Activated CD8-positive, alpha-beta memory T cell treated with anti-CD3 and anti-CD28 coated beads, Interleukin-2, amount 10 ng/mL, durations not matched to agents 7 days and 5 days (primary cell): Measurements from ENCODE around the gene SH3BGR. TPM values are rescaled to one million over a fixed set of nuclear protein-coding genes. Genes with fewer than 3 reads are reported as not detected.
A peak's percentile ranks its signal among the peaks of the same experiment; 100 is the strongest.
"Not testable (repeated sequence)": the region's sequence is repeated elsewhere in the genome, so short reads cannot be mapped to it uniquely, and the experiment has no call there.

ENCODE experiments used
- ATAC-seq: fragments of 150-1000 bp; cut with Tn5 transposase; one replicate; pipeline ENCODE4 v1.10.0; 2021; ENCODE audit warnings: moderate library complexity
- CTCF ChIA-PET: fragments of 350-600 bp; sonication (Branson Sonifier 250); formaldehyde crosslinking; loops from one replicate; lab custom pipeline; 2021; ENCODE audit warnings: antibody characterized with exemption; lab: Charles Lee
- DNase-seq: peaks from one replicate; pipeline ENCODE4 v3.0.0-alpha.2; 2020
- H3K27ac Mint-ChIP-seq: one replicate; pipeline ENCODE4 v1.8.0; 2021; ENCODE audit warnings: mild to moderate bottlenecking, mixed read lengths
- H3K27me3 Mint-ChIP-seq: one replicate; pipeline ENCODE4 v1.8.0; 2021; ENCODE audit warnings: mixed read lengths
- H3K36me3 Mint-ChIP-seq: one replicate; pipeline ENCODE4 v1.8.0; 2021; ENCODE audit warnings: mild to moderate bottlenecking, mixed read lengths
- H3K4me1 Mint-ChIP-seq: one replicate; pipeline ENCODE4 v1.8.0; 2021; ENCODE audit warnings: mixed read lengths
- H3K4me3 Mint-ChIP-seq: one replicate; pipeline ENCODE4 v1.8.0; 2021; ENCODE audit warnings: mild to moderate bottlenecking, moderate library complexity, mixed read lengths
- H3K9me3 Mint-ChIP-seq: one replicate; pipeline ENCODE4 v1.8.0; 2022; ENCODE audit warnings: low read depth, mixed read lengths
- total RNA-seq, 2 experiments: library from RNA; stranded (reverse); gene quantifications; one replicate each; pipeline ENCODE4 v1.2.3, GENCODE V29; 2021

Gene SH3BGR
- total RNA-seq = 1 to 10 TPM in 1 of 2 experiments, under 1 TPM in 1; 0.93 to 1.9 TPM

DNA sequence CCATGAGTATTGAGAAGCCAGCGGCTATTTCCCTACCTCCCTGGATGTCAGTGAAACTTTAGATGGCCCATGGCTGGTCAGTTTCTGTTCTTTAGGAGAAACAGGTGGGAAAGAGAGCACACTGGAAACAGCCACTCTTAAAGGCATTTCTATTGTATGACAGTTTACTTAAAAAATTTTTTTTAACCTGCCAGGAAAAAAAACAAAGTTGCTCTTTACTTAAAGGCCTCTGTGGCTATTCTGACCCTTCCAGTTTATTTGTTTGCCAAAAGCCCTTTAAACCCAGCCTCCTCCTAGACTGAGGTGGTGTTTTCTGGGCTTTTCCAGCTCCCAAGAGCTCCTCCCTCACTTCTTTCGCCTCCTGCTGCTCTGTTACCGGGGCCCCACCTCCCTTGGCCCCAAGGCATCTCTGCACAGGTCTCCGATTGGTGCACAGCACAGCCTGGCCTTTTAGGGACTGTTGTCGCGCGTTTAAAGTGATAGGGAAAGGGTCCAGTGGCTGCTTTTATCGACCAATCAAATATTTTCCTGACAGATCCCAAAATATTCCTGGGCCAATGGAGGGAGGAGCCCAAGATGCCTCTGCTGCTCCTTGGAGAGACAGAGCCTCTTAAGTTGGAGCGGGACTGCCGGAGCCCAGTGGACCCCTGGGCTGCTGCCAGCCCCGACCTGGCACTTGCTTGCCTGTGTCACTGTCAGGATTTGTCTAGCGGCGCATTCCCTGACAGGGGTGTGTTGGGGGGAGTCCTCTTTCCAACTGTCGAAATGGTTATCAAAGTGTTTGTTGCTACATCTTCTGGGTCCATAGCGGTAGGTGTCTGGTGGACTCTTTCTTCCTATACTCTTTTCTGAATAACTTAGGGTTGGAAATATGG is at the start of gene SH3BGR:
Gene SH3BGR (plus strand): TSS at position 639 of the 875 bp plus-strand sequence. CDS start 127 bp downstream, at position 766.
- ATAC-seq = no peak
- Mint-ChIP-seq H3K9me3 (no peaks in the 10 kb centered on the region), H3K4me3 (no peak within 1 kb of the TSS), H3K36me3 (no peaks in the 10 kb centered on the region), H3K27me3 (peaks cover 3% of the 10 kb centered on the region), H3K27ac (no peak within 1 kb of the TSS), H3K4me1 (peaks cover 6% of the 10 kb centered on the region)
- DNase-seq = no peak
- CTCF ChIA-PET = no interaction called here

DNA sequence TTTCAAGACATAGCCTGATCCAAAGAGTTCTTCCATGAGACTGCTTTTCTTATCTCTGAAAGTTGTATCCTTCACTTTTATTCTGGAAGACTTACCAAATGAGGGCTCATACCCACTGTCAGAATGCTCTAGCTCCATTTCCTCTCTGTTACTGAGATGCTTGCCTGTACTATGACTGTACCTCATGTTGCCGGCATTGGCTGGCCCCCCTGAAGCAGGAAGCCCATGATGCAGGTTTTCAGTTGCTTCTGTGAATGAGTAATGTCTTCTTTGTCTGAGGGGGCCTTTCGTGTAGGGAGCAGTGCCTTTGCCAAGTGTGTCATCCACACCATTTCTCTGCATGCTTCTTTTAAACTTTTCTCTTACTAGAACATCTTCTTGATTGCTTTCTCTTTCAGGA is 45.7 kb upstream of the SH3BGR start:
- Mint-ChIP-seq H3K9me3 (peaks cover 7% of the 10 kb centered on the region), H3K4me1 (no peaks in the 10 kb centered on the region), H3K27me3 (no peaks in the 10 kb centered on the region), H3K4me3 (no peak overlapping the region), H3K36me3 (peaks cover 26% of the 10 kb centered on the region), H3K27ac (no peak overlapping the region)
- no peak for DNase-seq
- ATAC-seq = no peak
- CTCF ChIA-PET = no interaction called here

GRCh38 chr21:39419204-39419603 is 32.6 kb upstream of the SH3BGR start:
- CTCF ChIA-PET = interaction anchor here (0.5 kb wide), 1 partner anchor 688 kb away, joined by 3 read pairs; no protein-coding TSS in a partner anchor

DNA sequence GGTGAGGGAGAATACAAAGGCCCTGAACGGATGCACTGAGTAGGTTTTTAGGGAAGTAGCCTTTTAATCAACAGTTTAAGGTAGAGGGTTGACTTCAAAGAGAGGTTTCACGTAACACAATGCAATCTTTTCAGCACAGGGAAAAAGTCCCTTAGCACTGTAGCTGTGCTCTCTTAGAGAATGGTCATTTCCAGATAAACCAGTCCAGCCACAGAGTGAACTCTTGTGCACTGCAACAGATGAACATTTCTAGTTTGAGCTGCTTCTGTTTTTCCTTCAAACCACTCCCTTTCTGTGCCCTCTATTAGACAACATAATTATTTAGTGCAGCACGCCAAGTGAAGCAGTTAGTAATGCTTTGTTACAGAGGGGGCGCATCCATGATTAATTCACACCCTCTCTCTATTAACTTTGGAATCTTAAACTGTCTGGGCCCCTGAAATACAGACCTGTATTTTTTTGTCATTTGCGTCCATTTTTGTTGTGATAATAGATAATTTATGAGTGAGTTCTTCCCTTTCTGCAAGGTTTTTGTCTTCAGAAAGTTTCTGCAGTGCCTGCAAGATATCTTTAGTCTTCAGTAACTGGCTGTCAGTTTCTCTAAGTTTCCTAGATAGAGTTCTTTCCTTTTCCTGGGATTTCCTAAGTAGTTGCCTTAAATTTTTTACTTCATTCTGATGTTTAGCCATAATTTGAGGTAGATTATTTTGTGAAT is 29.1 kb upstream of the SH3BGR start:
- no peak overlapping the region for H3K27ac Mint-ChIP-seq
- no peaks in the 10 kb centered on the region for H3K36me3 Mint-ChIP-seq
- ATAC-seq (no peak), DNase-seq (no peak)
- CTCF ChIA-PET = interaction anchor here (1.3 kb wide), 1 partner anchor 19 kb away, joined by 4 read pairs; no protein-coding TSS in a partner anchor
- H3K27me3 Mint-ChIP-seq = no peaks in the 10 kb centered on the region
- H3K4me1 Mint-ChIP-seq = no peaks in the 10 kb centered on the region
- no peak overlapping the region for H3K4me3 Mint-ChIP-seq
- H3K9me3 Mint-ChIP-seq = no peaks in the 10 kb centered on the region

More at GRCh38 chr21:39419204-39419603, 32.6 kb upstream of the SH3BGR start:
- not testable (repeated sequence) for H3K9me3 Mint-ChIP-seq, H3K27me3 Mint-ChIP-seq, H3K4me1 Mint-ChIP-seq, H3K36me3 Mint-ChIP-seq, DNase-seq, ATAC-seq, H3K4me3 Mint-ChIP-seq, H3K27ac Mint-ChIP-seq

DNA sequence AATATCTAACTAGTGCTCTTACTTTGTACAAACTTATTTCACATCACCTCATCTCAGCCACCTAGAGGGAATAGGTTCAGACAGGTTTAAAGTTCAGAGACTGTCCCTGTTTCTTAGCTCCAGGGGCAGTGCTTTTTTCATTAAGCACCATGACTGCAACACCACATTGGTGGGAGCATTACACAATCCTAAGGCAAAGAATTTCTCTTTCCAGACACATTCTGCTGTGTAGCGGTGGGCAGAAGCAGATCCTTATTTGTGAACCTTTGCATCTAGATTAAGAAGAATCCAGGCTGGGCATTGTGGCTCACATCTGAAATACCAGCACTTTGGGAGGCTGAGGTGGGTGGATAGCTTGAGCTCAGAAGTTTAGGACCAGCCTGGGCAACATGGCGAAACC is 22.3 kb upstream of the SH3BGR start:
- CTCF ChIA-PET = no interaction called here

DNA sequence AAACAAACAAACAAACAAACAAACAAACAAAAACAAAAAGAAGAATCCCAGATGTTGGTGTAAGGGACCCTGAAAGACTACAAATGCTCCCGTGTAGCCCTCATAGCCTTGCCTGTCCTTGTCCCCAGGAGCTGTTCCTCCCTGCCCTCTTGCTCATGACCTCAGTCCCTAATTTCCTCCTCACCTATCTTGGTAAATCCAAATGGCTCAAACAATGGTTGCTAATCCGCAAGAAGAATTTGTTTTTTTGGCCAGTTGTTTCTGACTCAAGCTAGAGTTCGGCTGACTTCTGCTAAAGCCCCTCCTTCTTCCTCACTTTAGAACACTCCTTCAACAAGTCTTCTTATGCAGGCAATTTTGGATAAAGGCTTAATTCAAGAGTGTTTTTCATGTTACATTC is 21.8 kb upstream of the SH3BGR start:
- peaks cover 7% of the 10 kb centered on the region for H3K27me3 Mint-ChIP-seq
- H3K9me3 Mint-ChIP-seq = no peaks in the 10 kb centered on the region
- CTCF ChIA-PET = no interaction called here
- ATAC-seq (no peak), DNase-seq (no peak)
- no peak overlapping the region for H3K4me3 Mint-ChIP-seq
- H3K4me1 Mint-ChIP-seq = no peaks in the 10 kb centered on the region
- H3K27ac Mint-ChIP-seq = no peak overlapping the region
- H3K36me3 Mint-ChIP-seq = no peaks in the 10 kb centered on the region

More for the DNA sequence above, 22.3 kb upstream of the SH3BGR start:
- Mint-ChIP-seq H3K27me3 (peaks cover 7% of the 10 kb centered on the region), H3K27ac (no peak overlapping the region), H3K4me3 (no peak overlapping the region), H3K4me1 (no peaks in the 10 kb centered on the region), H3K9me3 (no peaks in the 10 kb centered on the region), H3K36me3 (no peaks in the 10 kb centered on the region)
- DNase-seq (no peak), ATAC-seq (no peak)

GRCh38 chr21:39430457-39430856 is 21.3 kb upstream of the SH3BGR start:
- Mint-ChIP-seq H3K9me3 (no peaks in the 10 kb centered on the region), H3K4me1 (no peaks in the 10 kb centered on the region), H3K36me3 (no peaks in the 10 kb centered on the region), H3K27me3 (peaks cover 7% of the 10 kb centered on the region), H3K4me3 (no peak overlapping the region), H3K27ac (no peak overlapping the region)
- ATAC-seq = no peak
- CTCF ChIA-PET = no interaction called here
- no peak for DNase-seq

DNA sequence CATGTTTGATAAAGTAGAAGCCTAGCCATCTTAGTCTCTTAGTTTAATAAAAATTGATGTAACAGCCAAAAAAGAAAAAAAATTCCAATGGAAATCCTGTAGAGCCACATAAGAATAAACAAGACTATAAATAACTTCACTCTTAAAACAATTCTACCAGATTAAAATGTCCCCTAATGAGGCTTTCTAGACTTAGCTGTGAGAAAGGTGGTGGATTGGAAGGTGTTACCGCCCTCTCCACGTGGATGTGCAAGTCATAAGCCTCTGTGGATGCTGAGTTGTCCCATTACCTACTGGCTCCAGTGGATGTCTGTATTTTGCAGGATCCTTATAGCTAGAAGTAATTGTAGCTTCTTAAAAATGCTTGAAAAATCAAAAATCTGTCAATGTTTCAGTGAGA is 20.8 kb upstream of the SH3BGR start:
- no peak overlapping the region for H3K27ac Mint-ChIP-seq
- no peak overlapping the region for H3K4me3 Mint-ChIP-seq
- CTCF ChIA-PET = no interaction called here
- H3K9me3 Mint-ChIP-seq = no peaks in the 10 kb centered on the region
- no peaks in the 10 kb centered on the region for H3K36me3 Mint-ChIP-seq
- no peak for ATAC-seq
- H3K4me1 Mint-ChIP-seq = no peaks in the 10 kb centered on the region
- no peak for DNase-seq
- H3K27me3 Mint-ChIP-seq = peaks cover 7% of the 10 kb centered on the region

DNA sequence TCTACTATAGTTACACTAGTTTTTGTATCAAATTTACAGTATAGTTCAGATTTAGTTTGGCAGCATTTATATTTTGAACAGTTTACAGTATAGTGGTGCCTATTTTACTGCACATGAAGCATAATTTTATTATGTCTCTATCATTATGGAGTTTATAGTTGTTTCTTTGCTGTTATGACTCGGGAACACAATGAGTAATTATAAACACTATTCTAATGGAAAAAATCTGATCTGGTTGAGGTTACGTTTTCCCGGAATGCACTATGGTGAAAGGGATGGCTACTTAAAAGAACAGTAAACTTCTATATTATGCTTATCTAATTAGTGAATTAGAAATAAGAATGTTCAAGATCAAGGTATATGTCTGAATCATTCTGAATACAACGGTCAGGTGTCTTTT is 16.8 kb upstream of the SH3BGR start:
- no peaks in the 10 kb centered on the region for H3K36me3 Mint-ChIP-seq
- H3K9me3 Mint-ChIP-seq = no peaks in the 10 kb centered on the region
- ATAC-seq (no peak), DNase-seq (no peak)
- H3K27me3 Mint-ChIP-seq = peaks cover 21% of the 10 kb centered on the region
- no peaks in the 10 kb centered on the region for H3K4me1 Mint-ChIP-seq
- CTCF ChIA-PET = no interaction called here
- H3K27ac Mint-ChIP-seq = no peak overlapping the region
- H3K4me3 Mint-ChIP-seq = no peak overlapping the region

GRCh38 chr21:39439232-39439631 is 12.5 kb upstream of the SH3BGR start:
- no peaks in the 10 kb centered on the region for H3K4me1 Mint-ChIP-seq
- H3K9me3 Mint-ChIP-seq = no peaks in the 10 kb centered on the region
- DNase-seq (no peak), ATAC-seq (no peak)
- no peak overlapping the region for H3K4me3 Mint-ChIP-seq
- no peak overlapping the region for H3K27ac Mint-ChIP-seq
- peaks cover 29% of the 10 kb centered on the region for H3K27me3 Mint-ChIP-seq
- no peaks in the 10 kb centered on the region for H3K36me3 Mint-ChIP-seq
- CTCF ChIA-PET = interaction anchor here (1.7 kb wide), 1 partner anchor 18 kb away, joined by 3 read pairs; no protein-coding TSS in a partner anchor

- peak; percentile 29 for ATAC-seq
- no peaks in the 10 kb centered on the region for H3K9me3 Mint-ChIP-seq
- H3K27me3 Mint-ChIP-seq = peaks cover 33% of the 10 kb centered on the region
- CTCF ChIA-PET = interaction anchor here (0.9 to 1.6 kb wide), 7 partner anchors 14 to 259 kb away, joined by 3 to 7 read pairs (median 4); no protein-coding TSS in a partner anchor
- H3K36me3 Mint-ChIP-seq = no peaks in the 10 kb centered on the region
- no peak overlapping the region for H3K27ac Mint-ChIP-seq
- peak; percentile 64 for DNase-seq
- H3K4me3 Mint-ChIP-seq = no peak overlapping the region
- H3K4me1 Mint-ChIP-seq = peaks cover 17% of the 10 kb centered on the region
Measured at GRCh38 chr21:39441502-39442475, 10.0 kb upstream of the SH3BGR start.

- no peak for DNase-seq
- H3K9me3 Mint-ChIP-seq = no peaks in the 10 kb centered on the region
- no peak for ATAC-seq
- peaks cover 22% of the 10 kb centered on the region for H3K27me3 Mint-ChIP-seq
- H3K4me1 Mint-ChIP-seq = peaks cover 20% of the 10 kb centered on the region
- H3K36me3 Mint-ChIP-seq = no peaks in the 10 kb centered on the region
- H3K27ac Mint-ChIP-seq = peak overlapping the region; percentile 74
- H3K4me3 Mint-ChIP-seq = peak overlapping the region; percentile 86
- CTCF ChIA-PET = interaction anchor here (0.9 kb wide), 2 partner anchors 46 to 99 kb away, joined by 3 to 4 read pairs; no protein-coding TSS in a partner anchor
Measured at GRCh38 chr21:39444421-39445180, 7.2 kb upstream of the SH3BGR start.
